HG03064 (cell line): ENCODE measurements around the gene GPER1.

Experiments
- ATAC-seq: cut with Tn5 transposase; IDR thresholded peaks from one replicate; pipeline ENCODE4 v1.9.1; 2021; ENCODE audit warnings: low read depth; ENCODE audit not compliant: unreplicated experiment

GPER1 gene

GRCh38 chr7:1086588-1087464 is 1.1 kb upstream of the GPER1 start:
- ATAC-seq = peak; percentile 62

- ATAC-seq = no peak
Observed at GRCh38 chr7:1087465-1087814, 473 bp upstream of the GPER1 start.

- ATAC-seq = no peak
Observed at GRCh38 chr7:1090236-1090635, 2.3 kb downstream of the GPER1 start.

GRCh38 chr7:1090686-1091643 is 3.1 kb downstream of the GPER1 start:
- no peak for ATAC-seq

GRCh38 chr7:1091644-1092027 is 3.7 kb downstream of the GPER1 start:
- ATAC-seq = no peak

GRCh38 chr7:1092161-1092632 is 4.3 kb downstream of the GPER1 start:
- no peak for ATAC-seq

GRCh38 chr7:1092806-1093501 is 5.0 kb downstream of the GPER1 start:
- ATAC-seq = no peak

GRCh38 chr7:1093502-1093843 is 5.6 kb downstream of the GPER1 start:
- no peak for ATAC-seq

GRCh38 chr7:1093916-1094508 is 6.1 kb downstream of the GPER1 start:
- ATAC-seq = no peak

- no peak for ATAC-seq
Observed at GRCh38 chr7:1094870-1095269, 7.0 kb downstream of the GPER1 start.

- ATAC-seq = no peak
Observed at GRCh38 chr7:1095621-1096155, 7.8 kb downstream of the GPER1 start.

- no peak for ATAC-seq
Observed at GRCh38 chr7:1096156-1097119, 8.5 kb downstream of the GPER1 start.

- ATAC-seq = no peak
Observed at GRCh38 chr7:1097120-1097504, 9.2 kb downstream of the GPER1 start.

- no peak for ATAC-seq
Observed at GRCh38 chr7:1098243-1099153, 10.6 kb downstream of the GPER1 start.

GRCh38 chr7:1099154-1099542 is 11.2 kb downstream of the GPER1 start:
- no peak for ATAC-seq

- no peak for ATAC-seq
Observed at GRCh38 chr7:1099637-1100036, 11.7 kb downstream of the GPER1 start.

GRCh38 chr7:1100386-1100785 is 12.5 kb downstream of the GPER1 start:
- no peak for ATAC-seq
